Measurements from ENCODE around the gene CDKL4.
"Not testable (repeated sequence)": the region's sequence is repeated elsewhere in the genome, so short reads cannot be mapped to it uniquely, and the experiment has no call there.

Gene CDKL4

DNA sequence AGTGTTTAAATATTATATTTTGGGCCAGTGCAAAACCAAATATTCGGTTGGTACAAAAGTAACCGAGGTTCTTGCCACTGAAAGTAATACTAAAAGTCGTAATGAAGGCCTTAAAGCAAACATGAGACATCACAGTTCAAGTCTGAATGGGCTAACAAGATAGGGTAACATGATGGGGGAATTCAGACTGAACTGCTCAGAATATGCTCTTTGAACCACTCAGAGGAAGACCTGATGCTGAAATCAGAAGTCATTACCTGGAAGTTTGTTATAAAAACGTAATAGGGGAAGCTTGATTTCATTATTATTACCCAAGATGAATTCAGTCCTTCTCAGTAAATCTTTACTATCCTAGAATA is 26.6 kb downstream of the CDKL4 start:
- DNase-seq (ENCODE audit: extremely low read depth, low read depth), result no peak
- TF ChIP-seq, protein P1, sequence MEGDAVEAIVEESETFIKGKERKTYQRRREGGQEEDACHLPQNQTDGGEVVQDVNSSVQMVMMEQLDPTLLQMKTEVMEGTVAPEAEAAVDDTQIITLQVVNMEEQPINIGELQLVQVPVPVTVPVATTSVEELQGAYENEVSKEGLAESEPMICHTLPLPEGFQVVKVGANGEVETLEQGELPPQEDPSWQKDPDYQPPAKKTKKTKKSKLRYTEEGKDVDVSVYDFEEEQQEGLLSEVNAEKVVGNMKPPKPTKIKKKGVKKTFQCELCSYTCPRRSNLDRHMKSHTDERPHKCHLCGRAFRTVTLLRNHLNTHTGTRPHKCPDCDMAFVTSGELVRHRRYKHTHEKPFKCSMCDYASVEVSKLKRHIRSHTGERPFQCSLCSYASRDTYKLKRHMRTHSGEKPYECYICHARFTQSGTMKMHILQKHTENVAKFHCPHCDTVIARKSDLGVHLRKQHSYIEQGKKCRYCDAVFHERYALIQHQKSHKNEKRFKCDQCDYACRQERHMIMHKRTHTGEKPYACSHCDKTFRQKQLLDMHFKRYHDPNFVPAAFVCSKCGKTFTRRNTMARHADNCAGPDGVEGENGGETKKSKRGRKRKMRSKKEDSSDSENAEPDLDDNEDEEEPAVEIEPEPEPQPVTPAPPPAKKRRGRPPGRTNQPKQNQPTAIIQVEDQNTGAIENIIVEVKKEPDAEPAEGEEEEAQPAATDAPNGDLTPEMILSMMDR (IDR thresholded peaks at IDR 0.05; ENCODE audit: low read depth, low read length), result no peak

DNA sequence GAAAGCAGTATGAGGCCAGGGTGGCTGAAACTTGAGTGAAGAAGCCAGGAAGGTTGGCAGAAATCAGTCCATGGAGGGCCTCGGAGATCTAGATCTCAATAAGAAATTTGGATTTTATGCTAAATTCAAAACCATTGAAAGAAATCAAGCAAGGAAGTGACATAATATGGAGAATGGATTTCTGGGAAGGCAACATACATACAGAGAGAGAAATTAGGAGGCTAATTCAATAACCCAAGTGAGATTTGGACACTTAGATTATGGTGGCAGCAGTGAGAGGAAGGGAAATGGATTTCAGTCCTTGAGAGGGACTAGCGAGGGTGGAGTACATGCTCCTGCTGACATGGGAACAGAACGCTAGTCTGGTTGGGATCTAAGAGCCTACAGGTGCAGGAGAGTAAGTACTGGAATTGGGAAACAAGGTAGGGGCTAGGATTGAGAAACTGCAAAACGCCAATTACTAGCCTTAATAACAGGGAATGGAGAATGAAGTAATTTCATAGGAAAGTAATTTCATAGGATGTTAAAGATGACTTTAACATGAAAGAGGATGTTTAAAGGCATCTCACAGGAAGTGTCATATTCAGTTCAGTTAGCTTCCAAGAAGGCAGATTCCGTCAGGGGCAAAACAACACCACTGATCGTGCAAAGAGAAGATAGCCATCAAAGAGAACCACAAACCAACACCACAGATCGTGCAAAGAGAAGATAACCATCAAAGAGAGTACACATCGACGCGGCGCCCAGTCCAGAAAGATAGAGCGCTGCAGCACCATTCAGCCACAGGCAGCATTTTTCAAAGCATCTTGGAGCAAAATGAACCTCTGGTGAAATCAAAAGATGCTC is 27.2 kb downstream of the CDKL4 start:
- TF ChIP-seq, protein P1 (IDR thresholded peaks at IDR 0.05; ENCODE audit: low read depth, low read length), result no peak
- DNase-seq (ENCODE audit: extremely low read depth, low read depth), result no peak

DNA sequence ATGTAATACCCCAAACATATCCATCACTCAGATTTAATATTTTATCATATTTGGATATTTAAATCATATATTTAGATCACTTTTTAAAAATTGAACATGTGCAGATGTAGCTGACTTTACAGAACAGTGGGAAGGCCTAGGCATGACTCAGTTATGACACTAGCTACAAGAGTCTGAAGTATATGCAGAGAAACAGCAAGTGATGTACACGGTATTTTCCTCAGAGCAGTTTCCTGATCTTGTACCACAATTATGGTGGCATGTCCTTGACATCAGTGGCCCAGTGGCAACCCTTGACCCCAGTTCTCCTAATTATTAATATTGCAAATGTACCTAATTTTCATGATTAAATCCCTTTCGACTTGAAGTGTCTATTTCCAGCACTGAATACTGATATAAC is 28.2 kb downstream of the CDKL4 start:
- TF ChIP-seq, protein P1 (IDR thresholded peaks at IDR 0.05; ENCODE audit: low read depth, low read length), result no peak
- DNase-seq (ENCODE audit: extremely low read depth, low read depth), result no peak

DNA sequence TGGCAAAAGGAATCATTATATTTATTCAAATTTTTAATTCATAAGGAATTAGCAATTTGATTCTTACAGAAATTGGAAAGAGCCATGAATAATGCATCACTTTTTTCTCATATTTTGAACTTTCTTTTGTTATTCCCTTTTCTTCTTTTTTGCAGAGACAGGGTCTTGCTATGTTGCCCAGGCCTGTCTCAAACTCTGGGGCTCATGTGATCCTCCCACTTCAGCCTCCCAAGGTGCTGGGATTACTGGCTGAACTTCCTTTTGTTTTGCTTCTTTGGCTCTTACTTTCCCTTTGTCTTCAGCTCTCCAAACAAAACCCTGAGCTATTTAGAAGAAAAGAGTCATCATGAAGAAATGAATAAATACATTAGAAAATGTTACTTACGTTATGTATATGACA is 30.8 kb downstream of the CDKL4 start:
- DNase-seq (ENCODE audit: extremely low read depth, low read depth), result no peak
- TF ChIP-seq, protein P1 (IDR thresholded peaks at IDR 0.05; ENCODE audit: low read depth, low read length), result no peak

DNA sequence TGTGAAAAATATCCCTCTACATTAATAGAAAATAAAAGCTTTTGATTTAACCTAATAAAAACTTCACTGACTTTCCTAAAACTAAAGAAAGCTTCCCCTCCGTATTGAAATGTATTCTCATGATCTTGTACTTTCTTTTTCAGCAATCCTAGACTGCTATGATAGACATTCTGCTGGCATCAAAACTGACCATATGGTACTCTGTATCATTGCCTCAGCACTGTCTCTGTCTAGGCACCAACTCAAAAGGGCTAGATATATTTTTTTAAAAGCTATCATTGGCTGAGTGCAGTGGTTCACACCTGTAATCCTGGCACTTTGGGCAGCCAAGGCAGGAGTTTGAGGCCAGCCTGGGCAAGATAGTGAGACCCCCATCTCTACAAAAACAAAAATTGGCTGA is 32.9 kb downstream of the CDKL4 start:
- DNase-seq (ENCODE audit: extremely low read depth, low read depth), result no peak
- TF ChIP-seq, protein P1 (IDR thresholded peaks at IDR 0.05; ENCODE audit: low read depth, low read length), result no peak

DNA sequence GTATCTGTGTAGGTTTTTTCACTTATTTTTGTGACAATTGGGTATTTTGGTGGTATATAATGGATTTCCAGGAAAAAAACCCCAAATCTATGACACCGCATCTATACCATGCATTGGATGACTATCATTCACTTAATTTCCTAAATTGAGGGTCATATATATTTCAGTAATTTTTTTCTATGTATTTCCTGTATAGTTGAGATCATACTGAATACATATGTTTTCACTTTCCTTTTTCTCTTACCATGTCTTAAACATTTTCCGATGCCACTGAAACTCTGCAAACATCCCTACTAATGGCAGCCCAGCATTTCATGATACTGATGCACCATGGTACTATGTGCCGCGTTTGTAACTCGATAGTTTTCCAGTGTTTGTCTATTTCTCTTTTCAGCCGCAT is 40.4 kb downstream of the CDKL4 start:
- DNase-seq (ENCODE audit: extremely low read depth, low read depth), result no peak
- TF ChIP-seq, protein P1 (IDR thresholded peaks at IDR 0.05; ENCODE audit: low read depth, low read length), result no peak

DNA sequence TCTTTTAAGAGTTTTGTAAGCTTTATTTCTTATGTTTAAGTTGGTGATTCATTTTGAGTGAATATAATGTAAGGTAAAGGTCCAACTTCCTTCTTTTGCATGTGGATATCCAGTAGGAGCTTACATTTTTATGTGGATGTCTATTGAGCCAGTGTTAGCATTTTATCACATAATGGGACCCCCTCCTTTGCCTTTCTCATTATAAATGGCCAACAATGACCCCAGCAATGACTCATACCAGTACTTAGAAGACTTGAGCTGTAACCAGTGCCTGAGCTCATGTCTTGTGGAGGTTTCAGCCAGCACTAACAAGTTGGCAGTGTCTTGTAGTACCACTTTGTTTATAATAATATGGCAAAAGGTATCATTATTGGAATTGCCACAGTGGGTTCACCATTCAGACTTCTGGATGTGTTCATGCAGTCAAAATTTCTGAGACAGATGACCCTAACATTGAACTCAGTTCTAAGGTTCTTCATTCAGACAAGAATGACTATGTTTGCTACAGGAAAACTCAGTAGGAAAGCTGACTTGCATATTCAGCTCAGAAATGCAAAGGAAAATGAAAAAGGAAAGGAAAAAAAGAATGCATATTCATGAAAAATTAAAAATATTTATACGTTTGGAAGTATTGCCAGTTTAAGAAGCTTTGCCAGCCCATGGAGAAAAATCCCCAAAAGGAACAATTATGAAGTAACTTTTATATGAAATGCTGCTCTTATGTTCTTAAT is 41.0 kb downstream of the CDKL4 start:
- no peak for DNase-seq (ENCODE audit: extremely low read depth, low read depth)
- TF ChIP-seq, protein P1 (IDR thresholded peaks at IDR 0.05; ENCODE audit: low read depth, low read length), result no peak

DNA sequence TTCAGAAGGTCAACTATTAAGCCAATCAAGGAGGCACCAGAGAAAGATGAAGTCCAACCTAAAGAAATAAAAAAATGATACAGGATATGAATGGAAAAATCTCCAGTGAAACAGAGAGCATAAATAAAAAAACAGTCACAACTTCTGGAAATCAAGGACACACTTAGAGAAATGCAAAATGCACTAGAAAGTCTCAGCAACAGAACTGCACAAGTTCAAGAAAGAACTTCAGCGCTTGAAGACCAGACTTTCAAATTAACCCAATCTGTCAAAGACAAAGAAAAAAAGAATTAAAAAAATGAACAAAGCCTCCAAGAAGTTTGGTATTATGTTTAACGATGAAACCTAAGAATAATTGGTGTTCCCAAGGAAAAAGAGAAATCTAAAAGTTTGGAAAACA is 46.8 kb downstream of the CDKL4 start:
- DNase-seq (ENCODE audit: extremely low read depth, low read depth), result not testable (repeated sequence)

All from AG09319 (cell line).